RWPE1 (cell line): ENCODE data around the gene KIFC1.

Experiments
- CTCF ChIA-PET: fragments of 350-600 bp; sonication (Branson Sonifier 250); formaldehyde crosslinking; extraction: SDS; loops from one replicate; lab custom pipeline; 2021; lab: Yijun Ruan, JAX
- POLR2A ChIA-PET: fragments of 400-600 bp; formaldehyde crosslinking; extraction: SDS; loops from one replicate; lab custom pipeline; 2020; ENCODE audit warnings: antibody characterized with exemption; ENCODE audit not compliant: low non-redundant PET; lab: Yijun Ruan, JAX
- DNase-seq: peaks from one replicate; pipeline ENCODE4 v3.0.0; 2012; ENCODE audit warnings: low spot score
- H3K27ac ChIP-seq: fragments of 450-650 bp; 2 replicates; pipeline ENCODE4 v1.5.1; 2017
- TF ChIP-seq, protein P1 (sequence below): fragments of 450-650 bp; conservative IDR thresholded peaks from 2 replicates; pipeline ENCODE4 v1.5.1; 2017; ENCODE audit warnings: low read depth, mild to moderate bottlenecking

KIFC1 gene

GRCh38 chr6:33431880-33432541 lies 40.4 kb downstream of the KIFC1 start:
- TF ChIP-seq, protein P1, sequence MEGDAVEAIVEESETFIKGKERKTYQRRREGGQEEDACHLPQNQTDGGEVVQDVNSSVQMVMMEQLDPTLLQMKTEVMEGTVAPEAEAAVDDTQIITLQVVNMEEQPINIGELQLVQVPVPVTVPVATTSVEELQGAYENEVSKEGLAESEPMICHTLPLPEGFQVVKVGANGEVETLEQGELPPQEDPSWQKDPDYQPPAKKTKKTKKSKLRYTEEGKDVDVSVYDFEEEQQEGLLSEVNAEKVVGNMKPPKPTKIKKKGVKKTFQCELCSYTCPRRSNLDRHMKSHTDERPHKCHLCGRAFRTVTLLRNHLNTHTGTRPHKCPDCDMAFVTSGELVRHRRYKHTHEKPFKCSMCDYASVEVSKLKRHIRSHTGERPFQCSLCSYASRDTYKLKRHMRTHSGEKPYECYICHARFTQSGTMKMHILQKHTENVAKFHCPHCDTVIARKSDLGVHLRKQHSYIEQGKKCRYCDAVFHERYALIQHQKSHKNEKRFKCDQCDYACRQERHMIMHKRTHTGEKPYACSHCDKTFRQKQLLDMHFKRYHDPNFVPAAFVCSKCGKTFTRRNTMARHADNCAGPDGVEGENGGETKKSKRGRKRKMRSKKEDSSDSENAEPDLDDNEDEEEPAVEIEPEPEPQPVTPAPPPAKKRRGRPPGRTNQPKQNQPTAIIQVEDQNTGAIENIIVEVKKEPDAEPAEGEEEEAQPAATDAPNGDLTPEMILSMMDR, result no peak
- H3K27ac ChIP-seq, result peak overlapping the region; percentile 46; the same call in 1 of the 2 replicates
- DNase-seq, result no peak
- CTCF ChIA-PET, result interaction anchor here (0.8 kb wide), 1 partner anchor 139 kb away, joined by 4 read pairs; no protein-coding TSS in a partner anchor
- POLR2A ChIA-PET, result interaction anchor here (0.6 kb wide), 1 partner anchor 23 kb away, joined by 5 read pairs; no protein-coding TSS in a partner anchor

DNA sequence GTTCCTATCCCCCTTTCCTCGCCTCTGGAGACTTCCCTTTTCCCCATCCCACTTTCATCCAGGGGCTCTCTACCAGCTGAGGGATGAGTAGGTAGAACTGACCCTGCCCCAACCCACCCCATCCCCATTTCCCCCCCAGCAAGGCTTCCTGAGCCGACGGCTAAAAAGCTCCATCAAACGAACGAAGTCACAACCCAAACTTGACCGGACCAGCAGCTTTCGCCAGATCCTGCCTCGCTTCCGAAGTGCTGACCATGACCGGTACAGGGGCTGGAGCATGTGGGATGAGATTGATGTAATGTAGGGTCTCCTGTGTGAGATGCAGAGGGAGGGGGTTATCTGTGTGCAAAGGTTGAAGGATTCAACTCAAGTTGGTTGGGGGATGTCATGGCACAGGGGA lies 40.9 kb downstream of the KIFC1 start:
- TF ChIP-seq, protein P1, result no peak
- ChIA-PET POLR2A (no interaction called here), CTCF (no interaction called here)
- no peak for DNase-seq
- H3K27ac ChIP-seq, result peak overlapping the region; percentile 12; the same call in 1 of the 2 replicates

GRCh38 chr6:33433001-33433543 lies 41.4 kb downstream of the KIFC1 start:
- TF ChIP-seq, protein P1, result no peak
- no peak for DNase-seq
- POLR2A ChIA-PET, result no interaction called here
- H3K27ac ChIP-seq, result peak overlapping the region; percentile 18; the same call in 1 of the 2 replicates
- CTCF ChIA-PET, result no interaction called here

GRCh38 chr6:33433544-33434191 lies 42.0 kb downstream of the KIFC1 start:
- 0 out of 2 replicates have a peak overlapping the region, but pooled peaks have one; percentile 18 for H3K27ac ChIP-seq
- ChIA-PET CTCF (no interaction called here), POLR2A (no interaction called here)
- TF ChIP-seq, protein P1, result no peak
- no peak for DNase-seq

GRCh38 chr6:33434961-33435360 lies 43.3 kb downstream of the KIFC1 start:
- H3K27ac ChIP-seq, result peak overlapping the region; percentile 15; the same call in 1 of the 2 replicates
- TF ChIP-seq, protein P1, result no peak
- ChIA-PET CTCF (no interaction called here), POLR2A (no interaction called here)
- no peak for DNase-seq

DNA sequence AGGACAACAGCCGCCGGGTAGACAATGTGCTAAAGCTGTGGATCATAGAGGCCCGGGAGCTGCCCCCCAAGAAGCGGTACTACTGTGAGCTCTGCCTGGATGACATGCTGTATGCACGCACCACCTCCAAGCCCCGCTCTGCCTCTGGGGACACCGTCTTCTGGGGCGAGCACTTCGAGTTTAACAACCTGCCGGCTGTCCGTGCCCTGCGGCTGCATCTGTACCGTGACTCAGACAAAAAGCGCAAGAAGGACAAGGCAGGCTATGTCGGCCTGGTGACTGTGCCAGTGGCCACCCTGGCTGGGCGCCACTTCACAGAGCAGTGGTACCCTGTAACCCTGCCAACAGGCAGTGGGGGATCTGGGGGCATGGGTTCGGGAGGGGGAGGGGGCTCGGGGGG lies 46.0 kb downstream of the KIFC1 start:
- ChIA-PET POLR2A (no interaction called here), CTCF (no interaction called here)
- TF ChIP-seq, protein P1, result no peak
- no peak for DNase-seq
- no peak overlapping the region for H3K27ac ChIP-seq
